Epithelial cell of proximal tubule (primary cell): ENCODE data around the gene SLC35B2. TPM values are rescaled to one million over a fixed set of nuclear protein-coding genes. Genes with fewer than 3 reads are reported as not detected.

ENCODE experiments used
- DNase-seq: peaks from one replicate; pipeline ENCODE4 v3.0.0-alpha.2; 2011; ENCODE audit warnings: low read depth
- H3K4me3 ChIP-seq: 2 replicates; pipeline ENCODE4 v1.5.1; 2011; ENCODE audit warnings: low read depth, mild to moderate bottlenecking, low read length
- CTCF ChIP-seq: conservative IDR thresholded peaks from 2 replicates; pipeline ENCODE4 v1.5.1; 2012; ENCODE audit warnings: low read depth, mild to moderate bottlenecking, low read length
- total RNA-seq: library from RNA; depleted of rRNA; stranded (reverse); fragments of >200 nt; gene quantifications from 2 replicates; pipeline ENCODE4 v1.2.3, GENCODE V29; 2015

SLC35B2 gene
- total RNA-seq, 1 donor from 2014 or later: 70.9 TPM

GRCh38 chr6:44230034-44230675 lies 27.2 kb downstream of the SLC35B2 start:
- no peak for TF ChIP-seq CTCF
- no peak overlapping the region for H3K4me3 ChIP-seq
- DNase-seq: no peak

- no peak for DNase-seq
- H3K4me3 ChIP-seq: no peak overlapping the region
- TF ChIP-seq CTCF: no peak
Observed at GRCh38 chr6:44229376-44230033, 27.8 kb downstream of the SLC35B2 start.

GRCh38 chr6:44228836-44229235 lies 28.5 kb downstream of the SLC35B2 start:
- no peak overlapping the region for H3K4me3 ChIP-seq
- no peak for TF ChIP-seq CTCF
- DNase-seq: no peak

GRCh38 chr6:44228433-44228832 lies 28.9 kb downstream of the SLC35B2 start:
- DNase-seq: no peak
- no peak for TF ChIP-seq CTCF
- no peak overlapping the region for H3K4me3 ChIP-seq

GRCh38 chr6:44228031-44228430 lies 29.3 kb downstream of the SLC35B2 start:
- no peak overlapping the region for H3K4me3 ChIP-seq
- no peak for TF ChIP-seq CTCF
- no peak for DNase-seq

GRCh38 chr6:44227148-44227793 lies 30.1 kb downstream of the SLC35B2 start:
- no peak overlapping the region for H3K4me3 ChIP-seq
- TF ChIP-seq CTCF: no peak
- no peak for DNase-seq
